Measurements from ENCODE around the gene KIF26B. TPM values are rescaled to one million over a fixed set of nuclear protein-coding genes. Genes with fewer than 3 reads are reported as not detected.

KIF26B gene
- total RNA-seq, 1 experiment from 2014 or later, result 1.2 TPM

GRCh38 chr1:245469734-245470133, 314.9 kb downstream of the KIF26B start:
- H3K4me3 Mint-ChIP-seq, result no peak overlapping the region
- CTCF ChIA-PET, result interaction anchor here (1.0 kb wide), 1 partner anchor 317 kb away, joined by 3 read pairs; no protein-coding TSS in a partner anchor
- ATAC-seq (no peak), DNase-seq (ENCODE audit: low spot score) (no peak)
- H3K27ac Mint-ChIP-seq, result no peak overlapping the region
- TF ChIP-seq, protein P1, sequence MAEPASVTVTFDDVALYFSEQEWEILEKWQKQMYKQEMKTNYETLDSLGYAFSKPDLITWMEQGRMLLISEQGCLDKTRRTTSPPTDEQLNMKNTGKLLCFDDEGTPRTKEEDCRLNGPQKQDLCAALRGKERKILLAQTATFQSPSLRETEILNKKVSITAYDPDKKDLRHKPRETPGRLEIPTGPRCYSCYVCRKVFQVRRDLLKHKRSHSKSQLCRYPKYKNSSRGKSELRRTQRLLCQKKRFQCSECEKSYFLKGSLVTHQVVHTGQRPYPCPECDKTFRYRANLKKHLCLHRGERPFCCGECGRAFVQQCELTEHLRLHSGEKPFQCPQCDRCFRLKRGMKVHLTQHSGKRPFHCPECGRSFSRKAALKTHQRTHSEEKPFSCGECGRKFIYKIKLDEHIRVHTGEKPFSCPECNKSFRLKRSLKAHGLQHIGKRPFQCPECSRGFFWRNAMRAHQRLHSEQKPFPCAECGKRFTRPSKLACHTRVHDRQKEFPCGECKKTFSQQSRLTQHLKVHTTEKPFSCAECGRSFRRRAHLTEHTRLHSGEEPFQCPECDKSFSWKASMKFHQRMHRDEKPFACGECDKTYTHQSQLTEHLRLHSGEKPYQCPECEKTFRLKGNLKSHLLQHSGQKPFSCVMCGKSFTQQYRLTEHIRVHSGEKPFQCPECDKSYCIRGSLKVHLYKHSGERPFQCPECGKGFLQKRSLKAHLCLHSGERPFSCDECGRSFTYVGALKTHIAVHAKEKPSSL (CRISPR knock-in tag; conservative IDR thresholded peaks at IDR 0.05), result no peak
- TF ChIP-seq KAT7 (CRISPR knock-in tag; IDR thresholded peaks at IDR 0.05; ENCODE audit: borderline replicate concordance) (no peak), ZNF263 (CRISPR knock-in tag; IDR thresholded peaks at IDR 0.05; ENCODE audit: low read depth) (no peak), SMAD3 (CRISPR knock-in tag; IDR thresholded peaks at IDR 0.05; ENCODE audit: borderline replicate concordance) (no peak), ZNF416 (CRISPR knock-in tag; IDR thresholded peaks at IDR 0.05) (no peak), CDX4 (CRISPR knock-in tag; IDR thresholded peaks at IDR 0.05; ENCODE audit: borderline replicate concordance) (no peak), HMGA2 (CRISPR knock-in tag; IDR thresholded peaks at IDR 0.05) (no peak), JAZF1 (CRISPR knock-in tag; IDR thresholded peaks at IDR 0.05) (no peak), MXD4 (CRISPR knock-in tag; IDR thresholded peaks at IDR 0.05; ENCODE audit: borderline replicate concordance) (no peak), ZNF423 (CRISPR knock-in tag; IDR thresholded peaks at IDR 0.05) (no peak), NR2C2 (CRISPR knock-in tag; IDR thresholded peaks at IDR 0.05) (no peak), ATF3 (CRISPR knock-in tag; conservative IDR thresholded peaks at IDR 0.05) (no peak), TP53 (CRISPR knock-in tag; IDR thresholded peaks at IDR 0.05) (no peak), TEAD4 (CRISPR knock-in tag; IDR thresholded peaks at IDR 0.05) (no peak)
- TF ChIP-seq, protein P2, sequence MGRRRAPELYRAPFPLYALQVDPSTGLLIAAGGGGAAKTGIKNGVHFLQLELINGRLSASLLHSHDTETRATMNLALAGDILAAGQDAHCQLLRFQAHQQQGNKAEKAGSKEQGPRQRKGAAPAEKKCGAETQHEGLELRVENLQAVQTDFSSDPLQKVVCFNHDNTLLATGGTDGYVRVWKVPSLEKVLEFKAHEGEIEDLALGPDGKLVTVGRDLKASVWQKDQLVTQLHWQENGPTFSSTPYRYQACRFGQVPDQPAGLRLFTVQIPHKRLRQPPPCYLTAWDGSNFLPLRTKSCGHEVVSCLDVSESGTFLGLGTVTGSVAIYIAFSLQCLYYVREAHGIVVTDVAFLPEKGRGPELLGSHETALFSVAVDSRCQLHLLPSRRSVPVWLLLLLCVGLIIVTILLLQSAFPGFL (CRISPR knock-in tag; IDR thresholded peaks at IDR 0.05; ENCODE audit: borderline replicate concordance), result no peak
- TF ChIP-seq, protein P3, sequence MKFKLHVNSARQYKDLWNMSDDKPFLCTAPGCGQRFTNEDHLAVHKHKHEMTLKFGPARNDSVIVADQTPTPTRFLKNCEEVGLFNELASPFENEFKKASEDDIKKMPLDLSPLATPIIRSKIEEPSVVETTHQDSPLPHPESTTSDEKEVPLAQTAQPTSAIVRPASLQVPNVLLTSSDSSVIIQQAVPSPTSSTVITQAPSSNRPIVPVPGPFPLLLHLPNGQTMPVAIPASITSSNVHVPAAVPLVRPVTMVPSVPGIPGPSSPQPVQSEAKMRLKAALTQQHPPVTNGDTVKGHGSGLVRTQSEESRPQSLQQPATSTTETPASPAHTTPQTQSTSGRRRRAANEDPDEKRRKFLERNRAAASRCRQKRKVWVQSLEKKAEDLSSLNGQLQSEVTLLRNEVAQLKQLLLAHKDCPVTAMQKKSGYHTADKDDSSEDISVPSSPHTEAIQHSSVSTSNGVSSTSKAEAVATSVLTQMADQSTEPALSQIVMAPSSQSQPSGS (CRISPR knock-in tag; IDR thresholded peaks at IDR 0.05; ENCODE audit: borderline replicate concordance, low read depth), result no peak
- TF ChIP-seq, protein P4, sequence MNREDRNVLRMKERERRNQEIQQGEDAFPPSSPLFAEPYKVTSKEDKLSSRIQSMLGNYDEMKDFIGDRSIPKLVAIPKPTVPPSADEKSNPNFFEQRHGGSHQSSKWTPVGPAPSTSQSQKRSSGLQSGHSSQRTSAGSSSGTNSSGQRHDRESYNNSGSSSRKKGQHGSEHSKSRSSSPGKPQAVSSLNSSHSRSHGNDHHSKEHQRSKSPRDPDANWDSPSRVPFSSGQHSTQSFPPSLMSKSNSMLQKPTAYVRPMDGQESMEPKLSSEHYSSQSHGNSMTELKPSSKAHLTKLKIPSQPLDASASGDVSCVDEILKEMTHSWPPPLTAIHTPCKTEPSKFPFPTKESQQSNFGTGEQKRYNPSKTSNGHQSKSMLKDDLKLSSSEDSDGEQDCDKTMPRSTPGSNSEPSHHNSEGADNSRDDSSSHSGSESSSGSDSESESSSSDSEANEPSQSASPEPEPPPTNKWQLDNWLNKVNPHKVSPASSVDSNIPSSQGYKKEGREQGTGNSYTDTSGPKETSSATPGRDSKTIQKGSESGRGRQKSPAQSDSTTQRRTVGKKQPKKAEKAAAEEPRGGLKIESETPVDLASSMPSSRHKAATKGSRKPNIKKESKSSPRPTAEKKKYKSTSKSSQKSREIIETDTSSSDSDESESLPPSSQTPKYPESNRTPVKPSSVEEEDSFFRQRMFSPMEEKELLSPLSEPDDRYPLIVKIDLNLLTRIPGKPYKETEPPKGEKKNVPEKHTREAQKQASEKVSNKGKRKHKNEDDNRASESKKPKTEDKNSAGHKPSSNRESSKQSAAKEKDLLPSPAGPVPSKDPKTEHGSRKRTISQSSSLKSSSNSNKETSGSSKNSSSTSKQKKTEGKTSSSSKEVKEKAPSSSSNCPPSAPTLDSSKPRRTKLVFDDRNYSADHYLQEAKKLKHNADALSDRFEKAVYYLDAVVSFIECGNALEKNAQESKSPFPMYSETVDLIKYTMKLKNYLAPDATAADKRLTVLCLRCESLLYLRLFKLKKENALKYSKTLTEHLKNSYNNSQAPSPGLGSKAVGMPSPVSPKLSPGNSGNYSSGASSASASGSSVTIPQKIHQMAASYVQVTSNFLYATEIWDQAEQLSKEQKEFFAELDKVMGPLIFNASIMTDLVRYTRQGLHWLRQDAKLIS (CRISPR knock-in tag; IDR thresholded peaks at IDR 0.05; ENCODE audit: borderline replicate concordance), result no peak
- H3K36me3 Mint-ChIP-seq, result no peaks in the 10 kb centered on the region
- H3K27me3 Mint-ChIP-seq (ENCODE audit: low read depth), result no peaks in the 10 kb centered on the region
- POLR2A ChIA-PET, result no interaction called here
- no peaks in the 10 kb centered on the region for H3K9me3 Mint-ChIP-seq
- peaks cover 11% of the 10 kb centered on the region for H3K4me1 Mint-ChIP-seq
